PC-9 (cell line): ENCODE measurements around the gene BLOC1S2.

Experiments
- EZH2 ChIP-seq: fragments of 200-600 bp; sonication (generic); IDR thresholded peaks from 2 replicates; pipeline ENCODE4 v1.8.0; 2017; ENCODE audit warnings: antibody characterized with exemption, low read depth
- TF ChIP-seq, protein P1 (sequence below): fragments of 200-600 bp; sonication (generic); conservative IDR thresholded peaks from 2 replicates; pipeline ENCODE4 v1.6.1; 2017; ENCODE audit warnings: mixed run types, antibody characterized with exemption, mild to moderate bottlenecking, moderate library complexity

DNA sequence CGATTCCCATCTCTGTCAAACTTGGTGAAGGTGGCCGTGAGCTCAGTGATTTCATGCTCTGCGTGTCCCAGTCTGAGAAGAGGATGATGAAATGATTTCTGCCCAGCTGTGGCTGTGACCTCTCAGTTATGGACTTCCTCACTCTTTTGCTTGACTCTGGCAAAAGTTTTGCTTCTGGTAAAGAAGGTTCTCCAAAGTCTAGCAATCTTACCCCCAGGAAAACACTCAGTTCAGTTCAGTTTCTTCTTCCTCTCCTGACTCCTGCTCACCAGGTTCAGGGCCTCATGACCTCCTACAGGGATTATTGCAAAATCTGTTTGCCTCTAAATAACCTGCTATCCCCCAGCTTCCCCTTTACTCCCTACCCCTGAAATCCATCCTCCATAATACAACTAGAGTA is 4.9 kb upstream of the BLOC1S2 start:
- TF ChIP-seq EZH2: no peak
- TF ChIP-seq, protein P1, sequence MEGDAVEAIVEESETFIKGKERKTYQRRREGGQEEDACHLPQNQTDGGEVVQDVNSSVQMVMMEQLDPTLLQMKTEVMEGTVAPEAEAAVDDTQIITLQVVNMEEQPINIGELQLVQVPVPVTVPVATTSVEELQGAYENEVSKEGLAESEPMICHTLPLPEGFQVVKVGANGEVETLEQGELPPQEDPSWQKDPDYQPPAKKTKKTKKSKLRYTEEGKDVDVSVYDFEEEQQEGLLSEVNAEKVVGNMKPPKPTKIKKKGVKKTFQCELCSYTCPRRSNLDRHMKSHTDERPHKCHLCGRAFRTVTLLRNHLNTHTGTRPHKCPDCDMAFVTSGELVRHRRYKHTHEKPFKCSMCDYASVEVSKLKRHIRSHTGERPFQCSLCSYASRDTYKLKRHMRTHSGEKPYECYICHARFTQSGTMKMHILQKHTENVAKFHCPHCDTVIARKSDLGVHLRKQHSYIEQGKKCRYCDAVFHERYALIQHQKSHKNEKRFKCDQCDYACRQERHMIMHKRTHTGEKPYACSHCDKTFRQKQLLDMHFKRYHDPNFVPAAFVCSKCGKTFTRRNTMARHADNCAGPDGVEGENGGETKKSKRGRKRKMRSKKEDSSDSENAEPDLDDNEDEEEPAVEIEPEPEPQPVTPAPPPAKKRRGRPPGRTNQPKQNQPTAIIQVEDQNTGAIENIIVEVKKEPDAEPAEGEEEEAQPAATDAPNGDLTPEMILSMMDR: no peak
